ENCODE data around the gene TSR1. TPM values are rescaled to one million over a fixed set of nuclear protein-coding genes. Genes with fewer than 3 reads are reported as not detected.
A peak's percentile ranks its signal among the peaks of the same experiment; 100 is the strongest.

Gene TSR1
- 23.3 TPM for total RNA-seq
- polyA plus RNA-seq, result 21.9 TPM

- Histone ChIP-seq H3K4me1 (ENCODE audit: insufficient read depth) (no peaks in the 10 kb centered on the region), H3K36me3 (ENCODE audit: insufficient read depth) (peaks cover 3% of the 10 kb centered on the region), H3K4me3 (ENCODE audit: low read depth, low read length) (peak within 1 kb of the TSS; percentile 98), H3K27ac (ENCODE audit: low read depth) (peak within 1 kb of the TSS; percentile 90)
- WGBS, result under 1% methylated on average over 48 of the region's 48 CpGs
- DNase-seq (ENCODE audit: extremely low spot score), result peak; percentile 71
These were observed at the start of gene TSR1 for GRCh38 chr17:2336215-2336851. Gene TSR1 (minus strand): TSS chr17:2336457. CDS start chr17:2336427, 30 bp downstream.

- Histone ChIP-seq H3K27ac (ENCODE audit: low read depth) (no peak overlapping the region), H3K4me1 (ENCODE audit: insufficient read depth) (no peaks in the 10 kb centered on the region), H3K36me3 (ENCODE audit: insufficient read depth) (peaks cover 2% of the 10 kb centered on the region)
These were observed 49.3 kb upstream of the TSR1 start for GRCh38 chr17:2385240-2386210.

GRCh38 chr17:2384439-2385127 is 48.3 kb upstream of the TSR1 start:
- H3K36me3 ChIP-seq (ENCODE audit: insufficient read depth), result peaks cover 2% of the 10 kb centered on the region
- H3K4me1 ChIP-seq (ENCODE audit: insufficient read depth), result no peaks in the 10 kb centered on the region
- 62% methylated on average over 22 of the region's 22 CpGs for WGBS

More at GRCh38 chr17:2385240-2386210, 49.3 kb upstream of the TSR1 start:
- no peak for DNase-seq (ENCODE audit: extremely low spot score)
- 69% methylated on average over 18 of the region's 18 CpGs for WGBS
- H3K4me3 ChIP-seq (ENCODE audit: low read depth, low read length), result no peak overlapping the region

GRCh38 chr17:2383628-2384167 is 47.4 kb upstream of the TSR1 start:
- DNase-seq (ENCODE audit: extremely low spot score), result no peak
- Histone ChIP-seq H3K36me3 (ENCODE audit: insufficient read depth) (peaks cover 2% of the 10 kb centered on the region), H3K27ac (ENCODE audit: low read depth) (no peak overlapping the region), H3K4me1 (ENCODE audit: insufficient read depth) (no peaks in the 10 kb centered on the region), H3K4me3 (ENCODE audit: low read depth, low read length) (no peak overlapping the region)
- WGBS, result 54% methylated on average over 11 of the region's 11 CpGs

More at GRCh38 chr17:2384439-2385127, 48.3 kb upstream of the TSR1 start:
- Histone ChIP-seq H3K4me3 (ENCODE audit: low read depth, low read length) (no peak overlapping the region), H3K27ac (ENCODE audit: low read depth) (no peak overlapping the region)
- DNase-seq (ENCODE audit: extremely low spot score), result no peak

GRCh38 chr17:2380950-2381649 is 44.8 kb upstream of the TSR1 start:
- peaks cover 1% of the 10 kb centered on the region for H3K36me3 ChIP-seq (ENCODE audit: insufficient read depth)
- WGBS, result 70% methylated on average over 15 of the region's 15 CpGs
- no peak overlapping the region for H3K4me3 ChIP-seq (ENCODE audit: low read depth, low read length)
- no peak overlapping the region for H3K27ac ChIP-seq (ENCODE audit: low read depth)
- no peak for DNase-seq (ENCODE audit: extremely low spot score)
- H3K4me1 ChIP-seq (ENCODE audit: insufficient read depth), result no peaks in the 10 kb centered on the region

- H3K36me3 ChIP-seq (ENCODE audit: insufficient read depth), result peaks cover 1% of the 10 kb centered on the region
- no peak overlapping the region for H3K4me3 ChIP-seq (ENCODE audit: low read depth, low read length)
- no peaks in the 10 kb centered on the region for H3K4me1 ChIP-seq (ENCODE audit: insufficient read depth)
- no peak for DNase-seq (ENCODE audit: extremely low spot score)
- WGBS, result 77% methylated on average over 16 of the region's 16 CpGs
- H3K27ac ChIP-seq (ENCODE audit: low read depth), result no peak overlapping the region
These were observed 44.1 kb upstream of the TSR1 start for GRCh38 chr17:2380226-2380922.

- no peak overlapping the region for H3K27ac ChIP-seq (ENCODE audit: low read depth)
- peaks cover 1% of the 10 kb centered on the region for H3K36me3 ChIP-seq (ENCODE audit: insufficient read depth)
- H3K4me1 ChIP-seq (ENCODE audit: insufficient read depth), result no peaks in the 10 kb centered on the region
- 86% methylated on average over 25 of the region's 25 CpGs for WGBS
- no peak overlapping the region for H3K4me3 ChIP-seq (ENCODE audit: low read depth, low read length)
- DNase-seq (ENCODE audit: extremely low spot score), result no peak
These were observed 43.4 kb upstream of the TSR1 start for GRCh38 chr17:2379489-2380225.

- H3K27ac ChIP-seq (ENCODE audit: low read depth), result no peak overlapping the region
- WGBS, result 89% methylated on average over 11 of the region's 11 CpGs
- no peak overlapping the region for H3K4me3 ChIP-seq (ENCODE audit: low read depth, low read length)
- no peaks in the 10 kb centered on the region for H3K4me1 ChIP-seq (ENCODE audit: insufficient read depth)
- no peak for DNase-seq (ENCODE audit: extremely low spot score)
- H3K36me3 ChIP-seq (ENCODE audit: insufficient read depth), result peaks cover 1% of the 10 kb centered on the region
These were observed 42.6 kb upstream of the TSR1 start for GRCh38 chr17:2378905-2379304.

GRCh38 chr17:2377659-2378058 is 41.4 kb upstream of the TSR1 start:
- DNase-seq (ENCODE audit: extremely low spot score), result no peak
- 88% methylated on average over 10 of the region's 10 CpGs for WGBS
- Histone ChIP-seq H3K4me1 (ENCODE audit: insufficient read depth) (no peaks in the 10 kb centered on the region), H3K36me3 (ENCODE audit: insufficient read depth) (peaks cover 1% of the 10 kb centered on the region), H3K4me3 (ENCODE audit: low read depth, low read length) (no peak overlapping the region), H3K27ac (ENCODE audit: low read depth) (no peak overlapping the region)

- Histone ChIP-seq H3K27ac (ENCODE audit: low read depth) (no peak overlapping the region), H3K36me3 (ENCODE audit: insufficient read depth) (peaks cover 1% of the 10 kb centered on the region), H3K4me1 (ENCODE audit: insufficient read depth) (no peaks in the 10 kb centered on the region), H3K4me3 (ENCODE audit: low read depth, low read length) (no peak overlapping the region)
- 93% methylated on average over 14 of the region's 14 CpGs for WGBS
- no peak for DNase-seq (ENCODE audit: extremely low spot score)
These were observed 39.9 kb upstream of the TSR1 start for GRCh38 chr17:2376107-2376506.

GRCh38 chr17:2375406-2375805 is 39.1 kb upstream of the TSR1 start:
- Histone ChIP-seq H3K4me1 (ENCODE audit: insufficient read depth) (no peaks in the 10 kb centered on the region), H3K36me3 (ENCODE audit: insufficient read depth) (peaks cover 1% of the 10 kb centered on the region), H3K4me3 (ENCODE audit: low read depth, low read length) (no peak overlapping the region), H3K27ac (ENCODE audit: low read depth) (no peak overlapping the region)
- 90% methylated on average over 19 of the region's 19 CpGs for WGBS
- DNase-seq (ENCODE audit: extremely low spot score), result no peak
